ENCODE measurements around the gene COX5B. TPM values are rescaled to one million over a fixed set of nuclear protein-coding genes. Genes with fewer than 3 reads are reported as not detected.

COX5B gene
- total and polyA plus RNA-seq, 10 of the 15 experiments (the other 5 are each of a cell fraction or from before 2014, with no cell fraction given) = 69.5 to 518 (median 363) TPM

- no peaks in the 10 kb centered on the region; the same call in 1 of the 2 replicates for H3K4me1 ChIP-seq (ENCODE audit: control insufficient read depth, insufficient read depth, low read length)
- H3K4me2 ChIP-seq (ENCODE audit: control insufficient read depth, insufficient read depth) = peak overlapping the region; percentile 90
- WGBS (ENCODE audit: insufficient coverage, insufficient replicate concordance, low lambda C conversion rate, missing lambda C conversion rate) = 2% methylated on average over 24 of the region's 24 CpGs
- peaks cover 2% of the 10 kb centered on the region; the same call in 1 of the 2 replicates for H4K20me1 ChIP-seq (ENCODE audit: control insufficient read depth, insufficient read depth)
- ChIA-PET POLR2A (interaction anchor here (0.8 to 7.5 kb wide), 12 partner anchors 10 to 1601 kb away, joined by 3 to 132 read pairs (median 4); partner anchors contain the start of gene COX5B), RAD21 (ENCODE audit: unreplicated experiment) (interaction anchor here (1.1 to 5.9 kb wide), 8 partner anchors 10 to 72 kb away, joined by 3 to 76 read pairs (median 12); partner anchors contain the start of genes ANKRD36B and COX5B), CTCF (interaction anchor here (1.3 to 6.0 kb wide), 11 partner anchors 9 to 72 kb away, joined by 3 to 114 read pairs (median 11); partner anchors contain the start of gene COX5B), SMC1A (ENCODE audit: uncharacterized antibody, unreplicated experiment) (interaction anchor here (0.9 to 5.6 kb wide), 10 partner anchors 9 to 1600 kb away, joined by 3 to 81 read pairs (median 8); partner anchors contain the start of gene COX5B)
- BruUV-seq (replicated peaks) = TSS peak; percentile 66
- peak overlapping the region; percentile 96 for H3K9ac ChIP-seq (ENCODE audit: control insufficient read depth, insufficient read depth, low read length)
- peak overlapping the region; percentile 70 for H2AFZ ChIP-seq (ENCODE audit: control insufficient read depth, low read depth, low read length)
- H3K36me3 ChIP-seq (ENCODE audit: control insufficient read depth in 2 of 2, insufficient read depth in 2 of 2, low read length in 1 of 2) = peaks cover 3% of the 10 kb centered on the region in 2 experiments; a peak in 2 of 4 replicates
- no peaks in the 10 kb centered on the region for H3K27me3 ChIP-seq (replicated peaks in 1 of 2; ENCODE audit: control insufficient read depth in 2 of 2, insufficient read depth in 2 of 2, low read length in 1 of 2)
- H3K79me2 ChIP-seq (ENCODE audit: control insufficient read depth, insufficient read depth, low read length) = peaks cover 32% of the 10 kb centered on the region
- H3K27ac ChIP-seq (ENCODE audit: control insufficient read depth, insufficient read depth) = peak overlapping the region; percentile 96
- FAIRE-seq (no peak), DNase-seq (ENCODE audit: low read depth, low spot score) (peak; percentile 48), ATAC-seq (peak; percentile 53)
- H3K9me3 ChIP-seq (replicated peaks; ENCODE audit: control insufficient read depth, insufficient read depth, low read length) = no peaks in the 10 kb centered on the region
- in situ Hi-C loops (cut with MboI) = loop anchor here (10.0 kb wide), 1 partner anchor 1598 kb away; no protein-coding TSS in a partner anchor
- intact Hi-C loops (cut with micrococcal nuclease; ENCODE audit: unreplicated experiment) = loop anchor here (2.0 kb wide), 2 partner anchors 16 to 72 kb away; partner anchors contain the start of gene COX5B
- peak overlapping the region; percentile 98 for H3K4me3 ChIP-seq
- peak; percentile 17 to 26; a peak in 1 of 4 replicates for TF ChIP-seq BHLHE40 (IDR thresholded peaks at IDR 0.05; ENCODE audit: borderline replicate concordance in 1 of 2, low read depth in 2 of 2, low read length in 1 of 2)
- 0 out of 2 replicates have a peak, but pooled peaks have one; percentile 23 for TF ChIP-seq TAF1 (IDR thresholded peaks at IDR 0.05; ENCODE audit: borderline replicate concordance, low read depth, low read length)
- TF ChIP-seq NFIC (IDR thresholded peaks at IDR 0.05; ENCODE audit: low read depth, low read length) = peak; percentile 65; the same call in 1 of the 2 replicates
- TF ChIP-seq, protein P1, sequence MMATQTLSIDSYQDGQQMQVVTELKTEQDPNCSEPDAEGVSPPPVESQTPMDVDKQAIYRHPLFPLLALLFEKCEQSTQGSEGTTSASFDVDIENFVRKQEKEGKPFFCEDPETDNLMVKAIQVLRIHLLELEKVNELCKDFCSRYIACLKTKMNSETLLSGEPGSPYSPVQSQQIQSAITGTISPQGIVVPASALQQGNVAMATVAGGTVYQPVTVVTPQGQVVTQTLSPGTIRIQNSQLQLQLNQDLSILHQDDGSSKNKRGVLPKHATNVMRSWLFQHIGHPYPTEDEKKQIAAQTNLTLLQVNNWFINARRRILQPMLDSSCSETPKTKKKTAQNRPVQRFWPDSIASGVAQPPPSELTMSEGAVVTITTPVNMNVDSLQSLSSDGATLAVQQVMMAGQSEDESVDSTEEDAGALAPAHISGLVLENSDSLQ (IDR thresholded peaks at IDR 0.05) = peak; percentile 97
- peak; percentile 33; the same call in 1 of the 2 replicates for TF ChIP-seq ATF7 (IDR thresholded peaks at IDR 0.05; ENCODE audit: low read depth)
- peak; percentile 83 for TF ChIP-seq BCL11A (IDR thresholded peaks at IDR 0.05; ENCODE audit: low read depth, low read length)
- 0 out of 2 replicates have a peak, but pooled peaks have one; percentile 17 for TF ChIP-seq MTA2 (IDR thresholded peaks at IDR 0.05; ENCODE audit: low read depth)
- TF ChIP-seq CEBPB (IDR thresholded peaks at IDR 0.05; ENCODE audit: borderline replicate concordance in 1 of 2, low read depth in 2 of 2, low read length in 2 of 2) = no peak
- TF ChIP-seq MEF2B (IDR thresholded peaks at IDR 0.05; ENCODE audit: partially characterized antibody, poor library complexity, severe bottlenecking) = peak; percentile 11
- peak; percentile 88 for TF ChIP-seq EED (IDR thresholded peaks at IDR 0.05; ENCODE audit: low read depth)
- TF ChIP-seq TARDBP (IDR thresholded peaks at IDR 0.05; ENCODE audit: borderline replicate concordance) = no peak
- TF ChIP-seq SP1 (IDR thresholded peaks at IDR 0.05; ENCODE audit: low read depth, low read length) = no peak
- TF ChIP-seq, protein P2, sequence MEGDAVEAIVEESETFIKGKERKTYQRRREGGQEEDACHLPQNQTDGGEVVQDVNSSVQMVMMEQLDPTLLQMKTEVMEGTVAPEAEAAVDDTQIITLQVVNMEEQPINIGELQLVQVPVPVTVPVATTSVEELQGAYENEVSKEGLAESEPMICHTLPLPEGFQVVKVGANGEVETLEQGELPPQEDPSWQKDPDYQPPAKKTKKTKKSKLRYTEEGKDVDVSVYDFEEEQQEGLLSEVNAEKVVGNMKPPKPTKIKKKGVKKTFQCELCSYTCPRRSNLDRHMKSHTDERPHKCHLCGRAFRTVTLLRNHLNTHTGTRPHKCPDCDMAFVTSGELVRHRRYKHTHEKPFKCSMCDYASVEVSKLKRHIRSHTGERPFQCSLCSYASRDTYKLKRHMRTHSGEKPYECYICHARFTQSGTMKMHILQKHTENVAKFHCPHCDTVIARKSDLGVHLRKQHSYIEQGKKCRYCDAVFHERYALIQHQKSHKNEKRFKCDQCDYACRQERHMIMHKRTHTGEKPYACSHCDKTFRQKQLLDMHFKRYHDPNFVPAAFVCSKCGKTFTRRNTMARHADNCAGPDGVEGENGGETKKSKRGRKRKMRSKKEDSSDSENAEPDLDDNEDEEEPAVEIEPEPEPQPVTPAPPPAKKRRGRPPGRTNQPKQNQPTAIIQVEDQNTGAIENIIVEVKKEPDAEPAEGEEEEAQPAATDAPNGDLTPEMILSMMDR (IDR thresholded peaks at IDR 0.05 in 2 of 3, conservative IDR thresholded peaks at IDR 0.05 in 1 of 3; ENCODE audit: control insufficient read depth in 2 of 3, extremely low read depth in 1 of 3, insufficient read depth in 1 of 3, low read depth in 3 of 3, low read length in 3 of 3) = no peak
- peak; percentile 30; the same call in 1 of the 2 replicates for TF ChIP-seq POLR2AphosphoS2 (IDR thresholded peaks at IDR 0.05; ENCODE audit: low read depth, low read length)
- TF ChIP-seq IKZF1 (conservative IDR thresholded peaks at IDR 0.05) = peak; percentile 55; the same call in 1 of the 2 replicates
- TF ChIP-seq IRF4 (IDR thresholded peaks at IDR 0.05; ENCODE audit: low read depth, low read length) = peak; percentile 36; the same call in 1 of the 2 replicates
- TF ChIP-seq RUNX3 (IDR thresholded peaks at IDR 0.05; ENCODE audit: low read length) = peak; percentile 64
- peak; percentile 39 for TF ChIP-seq NR2F1 (conservative IDR thresholded peaks at IDR 0.05)
- peak; percentile 29; the same call in 1 of the 2 replicates for TF ChIP-seq CREB1 (IDR thresholded peaks at IDR 0.05; ENCODE audit: low read depth)
- peak in 1 of 2 experiments; percentile 43; a peak in 1 of 4 replicates for TF ChIP-seq ETV6 (conservative IDR thresholded peaks at IDR 0.05 in 1 of 2, IDR thresholded peaks at IDR 0.05 in 1 of 2; ENCODE audit: borderline replicate concordance in 1 of 2, low read depth in 1 of 2)
- 0 out of 2 replicates have a peak, but pooled peaks have one; percentile 25 for TF ChIP-seq HDGF (IDR thresholded peaks at IDR 0.05)
Observed at GRCh38 chr2:97662895-97663625, 17.2 kb downstream of the COX5B start.
